NCI-H2196 treated with DMSO at 0.1 percent for 48 hours (cell line): ENCODE measurements around the gene CAPN14.

Experiments used
- DNase-seq: peaks from one replicate; lab custom pipeline; 2025; ENCODE audit not compliant: unreplicated experiment; lab: John Stamatoyannopoulos, UW

The CAPN14 gene, protein sequence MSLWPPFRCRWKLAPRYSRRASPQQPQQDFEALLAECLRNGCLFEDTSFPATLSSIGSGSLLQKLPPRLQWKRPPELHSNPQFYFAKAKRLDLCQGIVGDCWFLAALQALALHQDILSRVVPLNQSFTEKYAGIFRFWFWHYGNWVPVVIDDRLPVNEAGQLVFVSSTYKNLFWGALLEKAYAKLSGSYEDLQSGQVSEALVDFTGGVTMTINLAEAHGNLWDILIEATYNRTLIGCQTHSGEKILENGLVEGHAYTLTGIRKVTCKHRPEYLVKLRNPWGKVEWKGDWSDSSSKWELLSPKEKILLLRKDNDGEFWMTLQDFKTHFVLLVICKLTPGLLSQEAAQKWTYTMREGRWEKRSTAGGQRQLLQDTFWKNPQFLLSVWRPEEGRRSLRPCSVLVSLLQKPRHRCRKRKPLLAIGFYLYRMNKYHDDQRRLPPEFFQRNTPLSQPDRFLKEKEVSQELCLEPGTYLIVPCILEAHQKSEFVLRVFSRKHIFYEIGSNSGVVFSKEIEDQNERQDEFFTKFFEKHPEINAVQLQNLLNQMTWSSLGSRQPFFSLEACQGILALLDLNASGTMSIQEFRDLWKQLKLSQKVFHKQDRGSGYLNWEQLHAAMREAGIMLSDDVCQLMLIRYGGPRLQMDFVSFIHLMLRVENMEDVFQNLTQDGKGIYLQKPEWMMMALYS

GRCh38 chr2:31217465-31218200 is at the start of gene CAPN14:
Gene CAPN14 (minus strand): TSS chr2:31217515. CDS start chr2:31205447, 12,068 bp downstream.
- no peak for DNase-seq

- no peak for DNase-seq
Observed at GRCh38 chr2:31266804-31267203, 49.5 kb upstream of the CAPN14 start.

DNA sequence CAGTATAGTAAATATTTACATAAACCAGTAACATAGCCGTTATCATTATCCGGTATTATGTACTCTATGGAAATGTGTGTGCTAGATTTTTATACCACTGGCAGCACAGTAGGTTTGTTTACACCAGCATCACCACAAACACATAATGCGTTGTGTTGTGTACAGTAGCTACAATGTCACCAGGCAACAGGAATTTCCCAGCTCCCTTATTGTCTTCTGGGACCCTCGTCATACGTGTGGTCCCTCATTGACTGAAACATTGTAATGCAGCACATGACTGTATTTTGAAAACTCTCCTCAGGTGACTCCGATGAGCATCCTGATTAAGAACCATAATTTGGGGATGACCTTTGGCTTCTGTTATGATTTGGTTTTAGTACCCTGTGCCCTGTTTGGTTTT is 47.9 kb upstream of the CAPN14 start:
- no peak for DNase-seq

GRCh38 chr2:31263636-31264190 is 46.4 kb upstream of the CAPN14 start:
- no peak for DNase-seq

DNA sequence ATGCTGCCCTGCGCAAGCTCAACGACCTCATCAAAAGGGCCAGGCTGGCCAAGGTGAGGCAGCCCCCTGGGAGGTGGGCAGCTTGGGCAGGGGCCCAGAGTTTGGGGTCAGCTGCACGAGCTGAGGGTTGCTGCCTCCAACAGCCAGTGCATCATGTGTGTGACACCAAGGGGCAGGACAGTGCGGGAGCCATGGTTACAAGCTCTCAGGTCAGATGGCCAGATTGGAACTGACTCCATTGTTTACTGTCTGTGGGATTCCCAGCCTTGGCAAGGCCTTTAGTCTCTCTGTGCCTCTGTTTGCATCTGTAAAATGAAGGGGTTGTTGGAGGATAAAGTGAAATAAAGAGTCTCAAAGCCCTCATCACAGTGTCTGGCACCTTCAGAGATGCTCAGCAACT is 43.6 kb upstream of the CAPN14 start:
- no peak for DNase-seq

DNA sequence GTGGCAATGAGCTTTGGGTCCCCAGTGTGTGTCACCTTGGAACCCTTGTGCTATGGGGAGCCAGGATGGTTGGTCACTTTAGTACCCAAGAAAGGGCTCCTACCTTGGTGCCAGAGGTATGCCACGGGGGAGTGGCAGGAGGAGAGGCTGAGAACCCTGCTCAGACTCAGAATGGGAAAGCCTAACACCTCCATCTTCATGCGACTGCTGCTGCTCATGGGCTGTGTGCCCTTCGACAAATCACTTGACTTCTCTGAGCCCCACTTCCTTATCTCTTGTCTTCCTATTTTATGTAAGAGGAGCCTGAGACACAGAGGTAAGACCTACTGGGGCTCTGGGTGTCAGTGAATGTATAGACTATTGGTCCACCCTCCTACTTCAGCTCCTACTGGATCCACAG is 41.8 kb upstream of the CAPN14 start:
- DNase-seq, result no peak

DNA sequence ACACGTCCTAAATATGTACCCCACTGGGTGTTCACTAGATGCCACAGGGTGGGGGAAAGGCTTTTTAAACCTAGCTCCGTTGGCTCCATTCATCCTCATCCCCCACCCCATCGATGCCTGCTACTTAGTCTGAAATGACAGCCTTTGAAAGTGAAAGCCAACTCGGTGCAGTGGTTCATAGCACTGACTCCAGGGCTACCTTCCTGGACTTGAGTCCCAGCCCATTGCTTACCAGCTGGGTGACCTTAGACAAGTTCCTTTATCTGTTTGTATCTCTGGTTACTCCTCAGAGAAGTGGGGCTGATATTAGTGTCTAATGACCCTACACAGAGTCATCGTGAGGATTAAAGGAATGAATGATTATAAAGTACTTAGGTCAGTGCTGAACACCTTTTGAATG is 41.0 kb upstream of the CAPN14 start:
- DNase-seq, result no peak

DNA sequence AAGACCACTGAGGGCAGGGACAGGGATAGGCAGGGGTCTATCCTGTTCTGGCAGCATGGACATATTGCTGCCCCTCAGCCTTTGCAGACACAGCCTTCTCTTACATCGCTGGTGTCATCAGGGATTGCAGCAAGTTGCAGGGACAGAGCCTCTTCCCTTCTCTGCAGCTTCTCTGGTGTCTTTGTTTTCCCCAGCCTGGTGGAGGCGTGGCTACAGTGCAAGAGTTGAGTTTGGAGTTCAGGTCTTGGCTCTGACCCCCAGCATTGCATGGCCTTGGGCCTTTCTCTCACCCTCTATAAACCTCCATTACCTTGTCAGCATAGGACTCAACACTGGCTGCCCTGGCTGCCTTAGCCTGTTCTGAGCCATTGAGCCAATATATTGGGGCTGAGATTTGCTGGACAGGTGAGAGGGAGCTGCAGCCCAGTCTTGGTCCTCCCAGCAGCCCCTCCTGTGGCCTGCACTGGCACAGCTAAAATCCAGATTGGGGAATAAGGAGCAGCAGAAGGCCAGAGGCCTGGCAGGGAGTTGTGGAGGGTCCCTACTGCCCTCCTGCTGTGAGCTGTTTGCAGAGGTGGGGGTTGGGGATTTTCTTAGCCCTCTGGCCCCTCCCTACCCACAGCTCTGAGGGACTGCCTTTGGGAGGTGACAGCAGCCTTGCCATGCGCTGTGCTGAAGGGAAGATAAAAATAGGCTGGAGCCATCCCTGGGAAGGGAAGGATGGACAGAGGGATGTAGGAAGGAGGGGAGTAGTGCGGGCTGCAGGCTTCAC is 39.5 kb upstream of the CAPN14 start:
- DNase-seq, result no peak

DNA sequence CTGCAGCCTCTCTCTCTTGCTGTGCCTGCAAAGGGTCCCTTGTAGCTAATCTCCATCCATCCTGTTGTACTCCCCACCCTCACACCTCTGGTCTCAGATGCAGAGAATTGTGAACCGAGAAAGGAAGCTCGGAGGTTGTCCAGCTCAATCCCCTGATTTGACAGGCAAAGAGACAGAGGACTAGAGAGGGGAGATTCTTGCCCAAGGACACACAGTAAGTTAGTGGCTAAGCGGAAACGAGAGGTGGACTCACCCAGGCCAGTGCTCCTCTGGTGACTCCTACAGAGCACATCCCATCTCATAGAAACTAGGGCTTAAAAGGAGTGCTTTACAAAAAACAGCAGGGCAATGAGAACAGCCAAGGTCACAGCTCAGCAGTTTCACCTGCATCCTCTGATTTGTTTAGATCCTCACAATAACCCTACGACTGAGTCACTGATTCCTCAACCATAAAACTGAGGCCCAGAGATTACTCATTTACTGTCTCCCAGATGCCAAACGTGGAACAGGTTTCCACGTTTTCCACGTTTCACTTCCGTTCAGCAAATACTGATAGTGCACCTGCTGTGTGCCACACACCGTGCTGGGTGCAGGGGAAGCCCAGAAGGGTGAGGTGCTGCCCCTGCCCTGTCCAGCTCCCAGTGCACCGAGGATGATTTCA is 38.7 kb upstream of the CAPN14 start:
- DNase-seq, result no peak

GRCh38 chr2:31254237-31255203 is 37.2 kb upstream of the CAPN14 start:
- DNase-seq, result no peak

DNA sequence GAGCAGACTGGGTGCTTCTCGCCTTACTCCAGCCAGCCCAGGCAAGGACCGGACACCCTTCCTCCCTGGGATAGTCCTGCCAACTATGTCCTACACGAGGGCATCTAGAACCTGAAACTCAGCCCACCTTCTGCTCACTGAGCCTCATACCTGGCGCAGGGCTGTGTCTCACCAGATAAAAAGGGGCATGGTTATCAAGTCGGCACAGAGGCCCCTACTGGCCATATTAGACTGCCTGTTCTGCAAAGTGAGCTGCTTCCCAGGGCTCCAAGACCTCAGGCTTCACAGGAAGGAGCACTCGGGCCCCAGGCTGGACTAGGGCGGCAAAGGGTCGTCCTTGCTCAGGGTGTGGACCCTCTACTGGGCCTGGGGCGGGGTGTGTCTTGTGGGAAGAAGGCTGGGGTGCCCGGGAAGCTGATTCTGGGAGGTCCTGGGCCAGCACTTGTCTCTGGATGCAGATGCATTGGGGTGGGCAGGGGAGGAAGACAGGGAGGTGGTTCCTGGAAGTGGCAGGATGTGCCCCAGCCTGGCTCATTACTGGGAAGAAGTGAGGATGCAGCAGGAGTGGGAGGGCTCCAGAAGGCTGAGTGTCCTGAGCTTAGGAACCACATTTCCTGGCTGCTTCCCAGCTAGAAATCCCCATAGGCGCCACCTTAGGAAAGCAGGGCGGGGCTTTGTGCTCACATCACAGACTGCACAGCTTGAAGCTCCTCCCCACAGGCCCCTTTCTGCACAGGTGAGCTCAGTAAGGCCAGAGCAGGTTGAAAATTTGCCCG is 36.2 kb upstream of the CAPN14 start:
- no peak for DNase-seq

DNA sequence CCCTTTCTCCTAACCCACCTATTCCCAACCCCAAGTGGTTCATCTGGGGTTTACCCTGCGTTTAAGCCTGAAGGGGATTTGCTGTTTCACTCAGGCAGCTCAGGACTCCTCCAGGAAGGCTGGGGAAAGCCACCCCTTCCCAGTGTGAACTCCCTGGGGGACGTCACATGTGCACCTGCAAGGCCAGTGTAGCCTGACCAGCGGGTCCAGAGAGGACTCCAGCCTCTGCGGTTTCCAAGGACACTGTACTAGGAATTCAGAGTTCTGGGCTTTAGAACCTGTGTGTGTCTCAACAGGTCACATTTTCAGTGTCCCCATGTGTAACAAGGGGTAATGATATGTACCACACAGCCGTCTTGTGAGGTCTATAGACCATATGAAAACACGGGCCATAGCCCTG is 34.5 kb upstream of the CAPN14 start:
- DNase-seq, result no peak

DNA sequence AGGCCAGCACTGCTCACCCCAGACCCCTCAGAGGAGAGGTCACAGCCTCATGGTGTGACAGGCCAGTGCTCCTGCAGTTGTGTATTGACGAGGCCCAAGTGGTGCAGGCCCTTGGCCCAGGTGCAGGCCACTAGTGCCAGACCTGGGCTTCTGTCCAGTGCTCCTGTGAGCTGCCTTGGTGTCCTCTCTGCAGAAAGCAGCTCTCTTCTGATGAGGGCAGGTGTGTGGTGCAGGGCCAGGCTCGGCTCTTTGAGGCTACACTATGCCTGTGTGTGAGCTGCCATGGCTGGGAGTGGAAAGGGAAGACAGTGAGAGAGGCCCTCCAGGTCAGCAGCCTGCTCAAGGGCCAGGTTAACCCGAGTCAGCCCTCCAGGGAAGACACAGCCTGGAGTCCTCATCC is 33.7 kb upstream of the CAPN14 start:
- no peak for DNase-seq

GRCh38 chr2:31249009-31249690 is 31.8 kb upstream of the CAPN14 start:
- no peak for DNase-seq

GRCh38 chr2:31248139-31248538 is 30.8 kb upstream of the CAPN14 start:
- no peak for DNase-seq

DNA sequence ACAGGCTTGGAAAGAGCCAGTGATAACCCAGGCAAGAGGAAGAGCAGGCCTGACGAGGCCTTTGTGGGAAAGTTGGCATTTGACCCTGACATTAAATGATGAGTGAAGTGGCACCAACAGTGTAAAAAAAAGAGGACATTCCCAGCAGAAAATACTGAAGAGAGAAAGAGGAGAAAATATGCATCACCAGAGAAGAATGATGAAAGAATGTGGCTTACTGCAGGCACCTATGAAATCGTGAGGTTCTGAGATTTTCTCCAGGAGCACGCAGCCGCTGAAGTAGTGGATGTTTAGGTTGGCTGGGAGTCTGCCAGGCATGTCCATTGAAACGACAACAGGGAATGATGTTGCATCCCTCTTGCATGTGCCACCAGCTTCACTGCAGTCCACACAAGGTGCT is 30.4 kb upstream of the CAPN14 start:
- no peak for DNase-seq

DNA sequence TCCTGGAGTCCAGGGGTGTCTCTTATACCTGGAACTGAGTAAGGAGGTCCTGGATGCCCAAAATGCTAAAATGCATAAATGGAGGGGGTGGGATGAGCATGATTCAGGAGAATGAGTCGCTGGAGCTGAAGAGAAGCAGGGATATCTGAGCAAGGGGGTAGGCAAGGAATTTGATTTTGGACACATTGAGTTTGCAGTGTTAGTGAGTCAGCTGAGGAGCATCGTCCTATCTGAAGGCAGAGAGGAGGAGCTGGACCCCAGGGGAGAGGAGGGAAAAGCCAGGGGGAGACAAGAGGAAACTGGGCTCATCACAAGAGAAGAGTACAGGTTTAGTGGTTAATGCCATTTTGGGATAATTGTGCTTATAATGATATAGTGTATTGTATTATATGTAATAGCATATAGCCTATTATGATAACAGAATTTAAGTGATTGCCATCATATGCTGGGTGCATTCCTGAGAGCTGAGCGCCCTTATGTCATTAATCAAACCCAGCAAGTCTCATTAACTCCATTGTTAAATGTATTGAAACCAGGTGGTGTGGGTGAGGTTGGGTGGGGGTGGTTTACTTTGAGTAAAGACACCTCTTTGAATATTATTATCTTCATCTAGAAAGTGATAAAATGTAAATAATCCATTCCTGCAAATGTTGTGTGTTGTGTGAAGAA is 29.0 kb upstream of the CAPN14 start:
- DNase-seq, result no peak
